ENCODE measurements around the gene LRRC3C.

Gene LRRC3C

DNA sequence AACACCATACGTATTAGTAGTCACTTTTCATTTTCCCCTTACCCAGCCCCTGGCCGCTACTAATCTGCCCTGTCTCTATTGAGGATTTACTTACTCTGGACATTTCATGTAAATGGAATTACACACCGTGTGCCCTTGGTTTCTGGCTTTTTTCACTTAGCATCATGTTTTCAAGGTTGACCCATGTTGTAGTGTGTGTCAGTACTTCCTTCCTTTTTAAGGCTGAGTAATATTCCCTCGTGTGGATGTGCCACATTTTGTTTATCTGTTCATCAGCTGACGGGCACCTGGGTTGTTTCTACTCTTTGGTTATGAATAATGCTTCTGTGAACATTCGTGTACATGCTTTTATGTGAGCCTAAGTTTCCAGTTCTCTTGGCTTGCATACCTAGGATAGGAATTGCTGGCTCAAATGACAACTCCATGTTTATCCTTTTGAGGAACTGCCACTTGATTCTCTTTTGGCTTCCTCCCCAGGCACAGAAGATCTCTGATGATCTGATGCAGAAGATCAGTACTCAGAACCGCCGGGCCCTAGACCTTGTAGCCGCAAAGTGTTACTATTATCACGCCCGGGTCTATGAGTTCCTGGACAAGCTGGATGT is 60.8 kb downstream of the LRRC3C start:
- no peaks in the 10 kb centered on the region for H3K36me3 ChIP-seq (ENCODE audit: control insufficient read depth, insufficient read depth, low read length)
- H3K79me2 ChIP-seq: peaks cover 11% of the 10 kb centered on the region
- H3K9ac ChIP-seq: no peak overlapping the region
- no peak overlapping the region for H3K4me3 ChIP-seq (ENCODE audit: low read depth, low read length)
- no peaks in the 10 kb centered on the region for H3K27me3 ChIP-seq (ENCODE audit: control insufficient read depth, insufficient read depth, low read length)
- H3K9me3 ChIP-seq (ENCODE audit: control insufficient read depth, low read length): no peaks in the 10 kb centered on the region
- no peaks in the 10 kb centered on the region for H3K4me1 ChIP-seq
- H2AFZ ChIP-seq: no peak overlapping the region
- no peak overlapping the region for H3K4me2 ChIP-seq (ENCODE audit: low read length)
- no peak overlapping the region for H3K27ac ChIP-seq
- TF ChIP-seq, protein P1, sequence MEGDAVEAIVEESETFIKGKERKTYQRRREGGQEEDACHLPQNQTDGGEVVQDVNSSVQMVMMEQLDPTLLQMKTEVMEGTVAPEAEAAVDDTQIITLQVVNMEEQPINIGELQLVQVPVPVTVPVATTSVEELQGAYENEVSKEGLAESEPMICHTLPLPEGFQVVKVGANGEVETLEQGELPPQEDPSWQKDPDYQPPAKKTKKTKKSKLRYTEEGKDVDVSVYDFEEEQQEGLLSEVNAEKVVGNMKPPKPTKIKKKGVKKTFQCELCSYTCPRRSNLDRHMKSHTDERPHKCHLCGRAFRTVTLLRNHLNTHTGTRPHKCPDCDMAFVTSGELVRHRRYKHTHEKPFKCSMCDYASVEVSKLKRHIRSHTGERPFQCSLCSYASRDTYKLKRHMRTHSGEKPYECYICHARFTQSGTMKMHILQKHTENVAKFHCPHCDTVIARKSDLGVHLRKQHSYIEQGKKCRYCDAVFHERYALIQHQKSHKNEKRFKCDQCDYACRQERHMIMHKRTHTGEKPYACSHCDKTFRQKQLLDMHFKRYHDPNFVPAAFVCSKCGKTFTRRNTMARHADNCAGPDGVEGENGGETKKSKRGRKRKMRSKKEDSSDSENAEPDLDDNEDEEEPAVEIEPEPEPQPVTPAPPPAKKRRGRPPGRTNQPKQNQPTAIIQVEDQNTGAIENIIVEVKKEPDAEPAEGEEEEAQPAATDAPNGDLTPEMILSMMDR (IDR thresholded peaks at IDR 0.05): no peak

DNA sequence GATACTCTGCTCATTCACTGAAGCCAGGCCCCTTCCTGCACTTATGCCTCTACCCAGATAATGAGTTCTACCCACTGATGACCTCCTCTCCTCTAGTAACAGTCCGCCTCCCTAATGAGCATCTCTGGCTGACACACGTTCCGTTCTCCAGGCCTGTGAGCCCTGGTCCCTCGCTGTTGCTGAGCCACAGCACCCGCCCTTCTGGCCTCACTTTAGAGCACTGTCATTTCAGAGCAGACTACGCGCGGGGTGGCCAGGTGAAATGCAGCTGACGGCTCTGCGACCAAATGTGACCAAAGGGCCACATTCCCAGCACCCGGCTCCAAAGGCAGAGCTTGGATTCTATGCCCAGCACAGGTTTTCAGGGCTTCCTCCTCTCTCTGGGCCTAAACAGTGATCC is 66.9 kb downstream of the LRRC3C start:
- TF ChIP-seq, protein P1 (IDR thresholded peaks at IDR 0.05): no peak
- Histone ChIP-seq H3K27ac (no peak overlapping the region), H3K79me2 (no peaks in the 10 kb centered on the region), H3K4me1 (no peaks in the 10 kb centered on the region), H3K4me3 (ENCODE audit: low read depth, low read length) (no peak overlapping the region), H3K9me3 (ENCODE audit: control insufficient read depth, low read length) (no peaks in the 10 kb centered on the region), H3K36me3 (ENCODE audit: control insufficient read depth, insufficient read depth, low read length) (no peaks in the 10 kb centered on the region), H2AFZ (no peak overlapping the region), H3K27me3 (ENCODE audit: control insufficient read depth, insufficient read depth, low read length) (no peaks in the 10 kb centered on the region), H3K4me2 (ENCODE audit: low read length) (no peak overlapping the region), H3K9ac (no peak overlapping the region)

All from parathyroid adenoma (tissue), 2 donors.